Raji (cell line): ENCODE results near the gene SLC27A4.

Experiments
- POLR2A ChIP-seq: IDR thresholded peaks from 2 replicates; pipeline ENCODE4 v1.6.1; 2011; ENCODE audit warnings: low read depth, low read length, control low read depth; ENCODE audit not compliant: insufficient read depth

Gene SLC27A4

DNA sequence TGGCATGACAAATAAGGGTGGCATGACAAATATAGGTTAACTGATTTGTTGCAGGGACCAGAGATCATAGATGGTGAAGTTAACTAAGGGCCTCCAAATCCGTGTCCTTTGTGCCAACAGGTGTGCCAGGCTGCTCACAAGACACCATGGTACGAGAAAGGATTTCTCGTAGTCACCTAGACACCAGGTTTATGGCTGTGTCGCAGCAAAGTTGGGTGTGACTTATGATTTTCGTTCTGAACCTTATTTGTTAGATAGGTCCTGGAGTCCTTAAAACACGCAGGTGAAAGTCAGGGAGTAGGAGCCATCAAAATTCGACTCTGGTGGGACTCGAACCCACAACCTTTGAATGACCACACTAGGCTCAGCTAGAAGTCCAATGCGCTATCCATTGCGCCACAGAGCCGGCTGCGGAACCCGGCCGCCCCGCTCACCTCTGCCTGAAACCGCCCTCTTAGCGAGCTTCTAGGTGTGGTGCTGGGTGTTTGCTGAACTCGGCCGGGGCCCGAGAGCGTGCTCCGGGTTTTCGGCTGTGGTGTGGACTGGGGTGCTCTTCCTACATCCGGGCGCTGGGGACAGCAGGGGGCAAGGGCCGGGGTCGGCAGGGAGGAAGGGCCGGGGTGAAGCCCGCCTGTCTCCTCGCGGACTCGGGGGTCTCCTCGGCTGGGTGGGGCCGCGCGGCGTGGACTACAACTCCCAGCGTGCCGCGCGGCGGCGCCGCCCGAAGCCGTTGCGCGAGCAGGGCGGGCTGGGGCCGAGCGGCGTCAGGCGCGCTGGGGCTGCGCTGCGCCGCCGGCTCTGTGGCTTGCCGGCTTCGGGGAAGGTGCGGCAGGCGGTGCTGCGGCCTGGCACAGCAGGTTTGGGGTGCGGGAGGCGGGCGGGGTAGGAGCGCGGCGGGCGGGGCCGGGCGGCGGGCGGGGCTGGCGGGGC is at the start of gene SLC27A4:
Gene SLC27A4 (plus strand): TSS at position 767 of the 930 bp plus-strand sequence. CDS start 2,606 bp downstream, outside the sequence.
- peak; percentile 61 for TF ChIP-seq POLR2A

GRCh38 chr9:128292009-128292408 is 48.3 kb upstream of the SLC27A4 start:
- TF ChIP-seq POLR2A = no peak

- TF ChIP-seq POLR2A = no peak
Observed at GRCh38 chr9:128293091-128293490, 47.2 kb upstream of the SLC27A4 start.

DNA sequence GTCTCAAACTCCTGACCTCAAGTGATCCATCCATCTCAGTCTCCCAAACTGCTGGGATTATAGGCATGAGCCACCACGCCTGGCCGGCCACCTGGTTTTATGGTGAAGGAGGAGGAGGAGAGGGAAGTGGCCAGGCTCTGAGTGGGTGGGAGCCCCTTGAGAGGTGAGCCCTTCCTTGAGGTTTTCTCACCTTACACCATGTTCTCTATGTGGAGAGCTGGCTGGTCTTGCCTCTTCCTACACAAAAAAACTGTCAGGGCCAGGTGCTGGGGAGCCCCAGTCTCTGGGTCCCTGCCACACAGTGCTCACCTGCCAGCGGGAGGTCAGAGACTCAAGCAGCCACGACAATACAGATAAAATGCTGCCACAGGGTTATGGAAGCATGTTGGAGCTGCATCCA is 46.2 kb upstream of the SLC27A4 start:
- no peak for TF ChIP-seq POLR2A

DNA sequence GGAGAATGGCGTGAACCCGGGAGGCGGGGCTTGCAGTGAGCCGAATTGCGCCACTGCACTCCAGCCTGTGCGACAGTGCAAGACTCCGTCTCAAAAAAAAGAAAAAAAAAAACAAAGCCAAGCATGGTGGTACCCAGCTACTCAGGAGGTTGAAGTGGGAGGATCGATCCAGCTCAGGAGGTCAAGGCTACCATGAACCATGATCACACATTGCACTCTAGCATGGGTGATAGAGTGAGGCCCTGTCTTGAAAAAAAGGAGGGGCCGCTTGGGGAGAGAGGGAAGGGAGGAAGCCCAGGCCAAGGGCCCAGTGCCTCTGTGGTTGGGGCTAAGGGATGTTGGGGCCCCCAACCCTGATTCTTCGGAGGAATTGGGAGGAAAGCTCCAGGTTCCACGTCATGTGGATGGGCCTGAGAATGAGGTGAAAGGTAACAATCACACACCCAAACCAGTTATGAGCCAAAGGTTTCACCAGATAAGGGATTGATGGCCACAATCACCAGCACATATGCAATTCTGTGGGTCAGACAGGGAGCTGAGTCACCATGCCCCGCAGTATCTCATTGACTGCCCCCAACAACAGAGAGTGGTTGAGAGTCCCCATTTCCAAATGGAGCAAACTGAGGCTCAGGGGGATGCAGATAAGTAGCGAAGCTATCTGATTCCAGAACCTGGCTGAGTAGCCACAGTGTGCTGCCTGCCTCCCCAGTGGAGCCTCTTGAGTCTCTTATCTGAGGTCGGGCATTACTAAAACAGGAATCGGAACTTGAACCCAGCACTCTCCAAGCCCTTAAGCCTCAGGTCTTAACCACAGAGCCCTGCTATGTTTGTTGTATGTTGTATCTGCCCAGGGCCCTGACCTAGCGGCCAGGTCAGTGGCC is 43.7 kb upstream of the SLC27A4 start:
- TF ChIP-seq POLR2A = no peak

- no peak for TF ChIP-seq POLR2A
Observed at GRCh38 chr9:128297221-128297773, 43.0 kb upstream of the SLC27A4 start.

- TF ChIP-seq POLR2A = no peak
Observed at GRCh38 chr9:128298535-128299482, 41.5 kb upstream of the SLC27A4 start.

GRCh38 chr9:128304136-128304970 is 36.0 kb upstream of the SLC27A4 start:
- TF ChIP-seq POLR2A = no peak

GRCh38 chr9:128304971-128305288 is 35.4 kb upstream of the SLC27A4 start:
- no peak for TF ChIP-seq POLR2A

- TF ChIP-seq POLR2A = no peak
Observed at GRCh38 chr9:128309551-128309950, 30.8 kb upstream of the SLC27A4 start.

GRCh38 chr9:128310461-128310860 is 29.9 kb upstream of the SLC27A4 start:
- no peak for TF ChIP-seq POLR2A

DNA sequence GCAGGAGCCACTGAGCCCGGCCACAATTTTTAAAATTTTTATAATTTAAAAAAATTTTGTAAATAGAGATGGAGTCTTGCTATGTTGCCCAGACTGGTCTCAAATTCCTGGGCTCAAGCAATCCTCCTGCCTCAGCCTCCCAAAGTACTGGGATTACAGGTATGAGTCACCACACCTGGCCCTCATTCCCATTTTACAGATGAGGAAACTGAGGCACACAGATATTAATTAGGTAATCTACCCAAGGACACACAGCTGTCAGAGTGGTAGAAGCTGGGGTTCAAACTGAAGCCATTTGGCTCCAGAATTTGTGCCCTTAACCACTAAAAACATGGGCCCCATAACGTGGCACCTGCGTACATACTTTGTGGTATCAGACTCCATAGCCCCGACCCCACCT is 25.6 kb upstream of the SLC27A4 start:
- TF ChIP-seq POLR2A = no peak

DNA sequence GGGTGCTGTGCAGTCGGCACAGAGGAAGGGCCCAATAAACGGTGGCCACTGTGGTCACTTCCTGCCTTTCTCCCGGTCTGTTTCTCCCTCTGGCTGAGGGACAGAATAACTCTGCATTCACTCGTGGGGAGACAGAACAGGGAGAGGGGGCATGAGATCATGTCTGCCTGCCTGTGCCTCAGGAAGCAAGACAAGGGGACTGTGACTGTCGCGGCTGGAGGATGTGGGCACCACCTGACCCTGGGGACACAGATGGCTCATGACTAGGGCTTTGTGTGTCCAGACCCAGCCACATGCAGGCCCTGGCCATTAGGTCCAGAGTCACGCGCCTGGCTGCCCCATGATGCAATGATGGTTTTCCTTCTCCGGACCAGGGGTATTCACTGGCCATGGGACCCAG is 23.9 kb upstream of the SLC27A4 start:
- no peak for TF ChIP-seq POLR2A

- no peak for TF ChIP-seq POLR2A
Observed at GRCh38 chr9:128317629-128318028, 22.7 kb upstream of the SLC27A4 start.
